ENCODE results near the gene CLEC11A. TPM values are rescaled to one million over a fixed set of nuclear protein-coding genes. Genes with fewer than 3 reads are reported as not detected.

Gene CLEC11A
- total and polyA plus RNA-seq, 9 of the 15 experiments (the other 6 are each of a cell fraction or from before 2014, with no cell fraction given), result 0.39 to 43.9 (median 3.4) TPM

GRCh38 chr19:50724522-50725217, 1.5 kb downstream of the CLEC11A start (continued):
- TF ChIP-seq DEAF1 (CRISPR knock-in tag; IDR thresholded peaks at IDR 0.05) (peak; percentile 70), PATZ1 (CRISPR knock-in tag; IDR thresholded peaks at IDR 0.05; ENCODE audit: borderline replicate concordance) (no peak), CHCHD3 (CRISPR knock-in tag; IDR thresholded peaks at IDR 0.05) (no peak), TAF15 (IDR thresholded peaks at IDR 0.05; ENCODE audit: low read depth, low read length) (no peak), PRDM10 (IDR thresholded peaks at IDR 0.05; ENCODE audit: partially characterized antibody) (peak; percentile 37), SMARCA4 (IDR thresholded peaks at IDR 0.05) (peak; percentile 61; the same call in 1 of the 2 replicates), NR2C2 (CRISPR knock-in tag; IDR thresholded peaks at IDR 0.05) (0 out of 2 replicates have a peak, but pooled peaks have one; percentile 72), NR2C2 (tag; IDR thresholded peaks at IDR 0.05) (peak; percentile 74), PCBP1 (IDR thresholded peaks at IDR 0.05; ENCODE audit: low read depth, low read length, poor library complexity, severe bottlenecking) (peak; percentile 76), HCFC1 (IDR thresholded peaks at IDR 0.05; ENCODE audit: low read depth, low read length) (peak; percentile 50), ZBTB5 (IDR thresholded peaks at IDR 0.05) (peak; percentile 91), BRD9 (IDR thresholded peaks at IDR 0.05; ENCODE audit: low read depth, partially characterized antibody) (peak; percentile 91), JUN (IDR thresholded peaks at IDR 0.05; ENCODE audit: borderline replicate concordance, low read depth, low read length) (0 out of 2 replicates have a peak, but pooled peaks have one; percentile 4), JUN (CRISPR knock-in tag; IDR thresholded peaks at IDR 0.05; ENCODE audit: borderline replicate concordance) (no peak), GABPA (tag; conservative IDR thresholded peaks at IDR 0.05; ENCODE audit: low read depth) (peak; percentile 63), MTA2 (IDR thresholded peaks at IDR 0.05; ENCODE audit: low read depth) (0 out of 2 replicates have a peak, but pooled peaks have one; percentile 9), FOXP1 (CRISPR knock-in tag; IDR thresholded peaks at IDR 0.05) (peak; percentile 58; the same call in 1 of the 2 replicates), CBX5 (IDR thresholded peaks at IDR 0.05; ENCODE audit: borderline replicate concordance, low read depth) (0 out of 2 replicates have a peak, but pooled peaks have one; percentile 35)
